ENCODE measurements around the gene ARID5B.

GRCh38 chr10:62019013-62019684 is 117.7 kb downstream of the ARID5B start:
- TF ChIP-seq CTCF (IDR thresholded peaks at IDR 0.05) (no peak), ZFX (IDR thresholded peaks at IDR 0.05; ENCODE audit: borderline replicate concordance) (no peak)
